ENCODE results near the gene GABARAP. TPM values are rescaled to one million over a fixed set of nuclear protein-coding genes. Genes with fewer than 3 reads are reported as not detected.

The GABARAP gene
- total RNA-seq, 2 donors from 2014 or later: 145 to 482 TPM

DNA sequence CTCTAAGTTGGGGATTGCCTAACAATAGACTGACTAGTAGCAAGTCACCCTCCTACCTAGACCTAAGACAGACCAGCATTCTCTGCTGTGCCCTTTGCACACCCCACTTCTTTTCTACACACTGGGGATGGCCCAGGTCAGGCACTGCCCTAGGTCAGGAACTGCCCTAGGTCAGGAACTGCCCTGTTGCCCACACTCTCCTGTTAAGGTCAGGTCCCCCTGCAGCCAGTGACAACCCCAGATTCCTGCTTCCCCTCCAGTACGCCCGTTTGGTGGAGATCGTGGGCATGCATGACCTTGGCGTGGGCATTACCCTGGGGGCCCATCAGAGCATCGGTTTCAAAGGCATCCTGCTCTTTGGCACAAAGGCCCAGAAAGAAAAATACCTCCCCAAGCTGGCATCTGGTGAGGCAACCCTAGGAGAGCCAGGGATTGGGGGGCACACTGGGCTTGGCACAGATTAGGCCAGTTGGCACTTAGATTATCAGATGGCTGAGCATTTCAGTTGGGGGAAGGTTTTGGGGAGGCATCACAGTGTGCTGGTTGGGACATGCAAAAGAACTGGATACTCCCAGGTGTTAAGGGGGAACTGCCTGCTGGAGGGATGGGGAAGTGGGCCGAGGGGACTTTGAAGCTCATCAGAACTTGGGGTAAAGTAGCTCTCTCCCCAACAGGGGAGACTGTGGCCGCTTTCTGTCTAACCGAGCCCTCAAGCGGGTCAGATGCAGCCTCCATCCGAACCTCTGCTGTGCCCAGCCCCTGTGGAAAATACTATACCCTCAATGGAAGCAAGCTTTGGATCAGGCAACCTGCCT, 20.8 kb downstream of the GABARAP start:
- Histone ChIP-seq H3K4me1 (peaks cover 59% of the 10 kb centered on the region), H3K4me3 (no peak overlapping the region), H3K27me3 (no peaks in the 10 kb centered on the region), H3K27ac (peak overlapping the region; percentile 99 to 100 (median 100)), H3K9me3 (no peaks in the 10 kb centered on the region), H3K36me3 (replicated peaks in 1 of 2; ENCODE audit: insufficient read depth in 1 of 2, low read depth in 2 of 2) (peaks cover 0 to 18% of the 10 kb centered on the region in 2 donors)
- intact Hi-C loops (cut with DNase I): no loop called here
- WGBS, 2 donors: 42 to 54% methylated on average over 8 to 10 of the region's 10 CpGs
- no peak for TF ChIP-seq CTCF (IDR thresholded peaks at IDR 0.05)
- TF ChIP-seq POLR2A (IDR thresholded peaks at IDR 0.05): no peak
- DNase-seq: peak in 1 of 4 donors; percentile 12
- no peak for ATAC-seq

- no peaks in the 10 kb centered on the region for H3K9me3 ChIP-seq
- no peaks in the 10 kb centered on the region for H3K27me3 ChIP-seq
- peak in 6 of 7 experiments; percentile 29 to 60 (median 54) for TF ChIP-seq CTCF (IDR thresholded peaks at IDR 0.05)
- no peak for TF ChIP-seq POLR2A (IDR thresholded peaks at IDR 0.05)
- WGBS, 2 donors: 12% methylated on average over 11 of the region's 11 CpGs; no CpG with 5 or more reads in 1 of the 2 donors
- H3K4me1 ChIP-seq: peaks cover 64% of the 10 kb centered on the region
- H3K4me3 ChIP-seq: peak overlapping the region; percentile 75 to 100
- ATAC-seq (peak; percentile 35), DNase-seq (peak; percentile 74 to 82 (median 80))
- peaks cover 0 to 18% of the 10 kb centered on the region in 2 donors for H3K36me3 ChIP-seq (replicated peaks in 1 of 2; ENCODE audit: insufficient read depth in 1 of 2, low read depth in 2 of 2)
- H3K27ac ChIP-seq: peak overlapping the region; percentile 99 to 100 (median 100)
- intact Hi-C loops (cut with DNase I): no loop called here
These were observed 21.5 kb downstream of the GABARAP start for GRCh38 chr17:7220593-7221277.

DNA sequence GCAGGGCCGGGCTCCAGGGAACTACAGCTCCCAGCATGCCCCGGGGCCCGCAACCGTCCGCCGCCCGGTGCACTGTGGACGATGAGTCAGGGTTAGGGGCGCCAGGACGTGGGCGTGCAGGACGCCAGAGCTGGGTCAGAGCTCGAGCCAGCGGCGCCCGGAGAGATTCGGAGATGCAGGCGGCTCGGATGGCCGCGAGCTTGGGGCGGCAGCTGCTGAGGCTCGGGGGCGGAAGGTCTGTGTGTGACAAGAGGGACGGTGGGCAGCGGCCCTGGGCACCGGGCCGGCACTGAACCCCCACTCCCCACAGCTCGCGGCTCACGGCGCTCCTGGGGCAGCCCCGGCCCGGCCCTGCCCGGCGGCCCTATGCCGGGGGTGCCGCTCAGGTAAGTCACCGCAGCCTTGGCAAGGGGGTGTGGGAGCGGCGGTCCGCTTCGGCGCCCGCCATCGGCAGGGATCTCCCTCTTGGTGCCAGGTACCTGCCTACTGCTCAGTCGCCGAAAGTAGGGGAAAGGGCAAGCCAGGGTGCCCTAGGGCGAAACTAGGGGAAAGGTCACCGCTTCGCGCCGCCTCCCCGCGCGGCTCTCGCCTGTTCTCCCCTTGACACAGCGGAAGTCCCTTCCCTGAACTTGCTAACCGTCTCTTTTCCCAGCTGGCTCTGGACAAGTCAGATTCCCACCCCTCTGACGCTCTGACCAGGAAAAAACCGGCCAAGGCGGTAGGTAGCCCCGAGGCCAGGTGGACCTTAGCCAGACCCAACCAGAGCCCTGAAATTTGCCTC, 22.2 kb downstream of the GABARAP start, which contains the start of the genes ACADVL and DLG4:
TSS of gene ACADVL (plus strand) at position 127 of the 781 bp plus-strand sequence. CDS start at position 174, 47 bp downstream.
TSS of gene DLG4 (minus strand) at position 25 of the 781 bp plus-strand sequence.
- peak within 1 kb of the TSS; percentile 75 to 100 for H3K4me3 ChIP-seq
- ATAC-seq (peak; percentile 82), DNase-seq (peak; percentile 89 to 95 (median 94))
- H3K27ac ChIP-seq: peak within 1 kb of the TSS; percentile 99 to 100 (median 100)
- H3K4me1 ChIP-seq: peaks cover 70% of the 10 kb centered on the region
- H3K27me3 ChIP-seq: no peaks in the 10 kb centered on the region
- H3K36me3 ChIP-seq (replicated peaks in 1 of 2; ENCODE audit: insufficient read depth in 1 of 2, low read depth in 2 of 2): peaks cover 0 to 18% of the 10 kb centered on the region in 2 donors
- H3K9me3 ChIP-seq: no peaks in the 10 kb centered on the region
- WGBS, 2 donors: 0 to 1% methylated on average over 11 to 56 of the region's 63 CpGs
- TF ChIP-seq CTCF (IDR thresholded peaks at IDR 0.05) (no peak), POLR2A (IDR thresholded peaks at IDR 0.05) (peak; percentile 92 to 93 (median 93))
- intact Hi-C loops (cut with DNase I): no loop called here

DNA sequence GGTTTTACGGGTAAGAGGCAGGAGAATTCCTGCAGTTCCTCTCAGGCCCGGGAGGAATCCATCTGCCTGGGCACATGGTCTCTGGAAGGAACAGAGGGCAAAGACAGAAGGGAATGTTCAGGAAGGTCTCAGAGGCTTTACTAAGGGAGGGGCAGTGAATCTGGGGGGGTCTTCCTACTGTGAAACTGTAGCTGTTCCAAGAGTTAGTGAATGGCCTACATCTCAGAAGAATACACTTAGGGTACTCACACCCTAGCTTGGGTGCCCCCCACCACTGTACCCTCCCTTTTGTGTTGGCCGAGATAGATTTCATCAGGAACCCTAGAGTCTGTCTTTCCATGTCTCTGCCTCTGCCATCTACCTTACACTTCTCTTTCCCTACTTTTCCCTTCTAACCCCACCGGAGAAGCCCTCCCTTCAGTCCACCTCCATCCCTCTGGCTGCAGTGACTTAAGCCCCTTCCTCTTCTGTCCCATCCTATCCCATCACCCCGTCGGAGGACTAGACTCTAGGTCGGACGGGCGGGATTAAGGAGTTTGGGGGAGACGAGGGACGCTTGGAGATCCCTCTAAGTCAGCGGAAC, 22.9 kb downstream of the GABARAP start:
- Histone ChIP-seq H3K9me3 (no peaks in the 10 kb centered on the region), H3K36me3 (replicated peaks in 1 of 2; ENCODE audit: insufficient read depth in 1 of 2, low read depth in 2 of 2) (peaks cover 0 to 18% of the 10 kb centered on the region in 2 donors), H3K27me3 (no peaks in the 10 kb centered on the region), H3K4me1 (peaks cover 76% of the 10 kb centered on the region), H3K4me3 (peak overlapping the region; percentile 75 to 100), H3K27ac (peak overlapping the region; percentile 99 to 100 (median 100))
- DNase-seq: peak in 1 of 4 donors; percentile 12
- no peak for TF ChIP-seq CTCF (IDR thresholded peaks at IDR 0.05)
- 16 to 21% methylated on average over 12 of the region's 12 CpGs for WGBS, 2 donors
- intact Hi-C loops (cut with DNase I): no loop called here
- no peak for ATAC-seq
